GM18951 (cell line): ENCODE results near the gene RNF17.

ENCODE experiments used
- POLR2A ChIP-seq: IDR thresholded peaks from 4 replicates; pipeline ENCODE4 v1.6.1; 2011; ENCODE audit warnings: mild to moderate bottlenecking; ENCODE audit not compliant: insufficient read length, insufficient read depth; ENCODE audit errors: extremely low read depth
- in situ Hi-C: fragments of 300-500 bp; cut with MboI; formaldehyde crosslinking; loops from one replicate; pipeline ENCODE4 v1.12.0; 2022; ENCODE audit warnings: low sequenced_read_pairs, mixed read lengths, inconsistent platforms; ENCODE audit not compliant: unreplicated experiment

Gene RNF17, protein sequence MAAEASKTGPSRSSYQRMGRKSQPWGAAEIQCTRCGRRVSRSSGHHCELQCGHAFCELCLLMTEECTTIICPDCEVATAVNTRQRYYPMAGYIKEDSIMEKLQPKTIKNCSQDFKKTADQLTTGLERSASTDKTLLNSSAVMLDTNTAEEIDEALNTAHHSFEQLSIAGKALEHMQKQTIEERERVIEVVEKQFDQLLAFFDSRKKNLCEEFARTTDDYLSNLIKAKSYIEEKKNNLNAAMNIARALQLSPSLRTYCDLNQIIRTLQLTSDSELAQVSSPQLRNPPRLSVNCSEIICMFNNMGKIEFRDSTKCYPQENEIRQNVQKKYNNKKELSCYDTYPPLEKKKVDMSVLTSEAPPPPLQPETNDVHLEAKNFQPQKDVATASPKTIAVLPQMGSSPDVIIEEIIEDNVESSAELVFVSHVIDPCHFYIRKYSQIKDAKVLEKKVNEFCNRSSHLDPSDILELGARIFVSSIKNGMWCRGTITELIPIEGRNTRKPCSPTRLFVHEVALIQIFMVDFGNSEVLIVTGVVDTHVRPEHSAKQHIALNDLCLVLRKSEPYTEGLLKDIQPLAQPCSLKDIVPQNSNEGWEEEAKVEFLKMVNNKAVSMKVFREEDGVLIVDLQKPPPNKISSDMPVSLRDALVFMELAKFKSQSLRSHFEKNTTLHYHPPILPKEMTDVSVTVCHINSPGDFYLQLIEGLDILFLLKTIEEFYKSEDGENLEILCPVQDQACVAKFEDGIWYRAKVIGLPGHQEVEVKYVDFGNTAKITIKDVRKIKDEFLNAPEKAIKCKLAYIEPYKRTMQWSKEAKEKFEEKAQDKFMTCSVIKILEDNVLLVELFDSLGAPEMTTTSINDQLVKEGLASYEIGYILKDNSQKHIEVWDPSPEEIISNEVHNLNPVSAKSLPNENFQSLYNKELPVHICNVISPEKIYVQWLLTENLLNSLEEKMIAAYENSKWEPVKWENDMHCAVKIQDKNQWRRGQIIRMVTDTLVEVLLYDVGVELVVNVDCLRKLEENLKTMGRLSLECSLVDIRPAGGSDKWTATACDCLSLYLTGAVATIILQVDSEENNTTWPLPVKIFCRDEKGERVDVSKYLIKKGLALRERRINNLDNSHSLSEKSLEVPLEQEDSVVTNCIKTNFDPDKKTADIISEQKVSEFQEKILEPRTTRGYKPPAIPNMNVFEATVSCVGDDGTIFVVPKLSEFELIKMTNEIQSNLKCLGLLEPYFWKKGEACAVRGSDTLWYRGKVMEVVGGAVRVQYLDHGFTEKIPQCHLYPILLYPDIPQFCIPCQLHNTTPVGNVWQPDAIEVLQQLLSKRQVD (N-terminal part only)

DNA sequence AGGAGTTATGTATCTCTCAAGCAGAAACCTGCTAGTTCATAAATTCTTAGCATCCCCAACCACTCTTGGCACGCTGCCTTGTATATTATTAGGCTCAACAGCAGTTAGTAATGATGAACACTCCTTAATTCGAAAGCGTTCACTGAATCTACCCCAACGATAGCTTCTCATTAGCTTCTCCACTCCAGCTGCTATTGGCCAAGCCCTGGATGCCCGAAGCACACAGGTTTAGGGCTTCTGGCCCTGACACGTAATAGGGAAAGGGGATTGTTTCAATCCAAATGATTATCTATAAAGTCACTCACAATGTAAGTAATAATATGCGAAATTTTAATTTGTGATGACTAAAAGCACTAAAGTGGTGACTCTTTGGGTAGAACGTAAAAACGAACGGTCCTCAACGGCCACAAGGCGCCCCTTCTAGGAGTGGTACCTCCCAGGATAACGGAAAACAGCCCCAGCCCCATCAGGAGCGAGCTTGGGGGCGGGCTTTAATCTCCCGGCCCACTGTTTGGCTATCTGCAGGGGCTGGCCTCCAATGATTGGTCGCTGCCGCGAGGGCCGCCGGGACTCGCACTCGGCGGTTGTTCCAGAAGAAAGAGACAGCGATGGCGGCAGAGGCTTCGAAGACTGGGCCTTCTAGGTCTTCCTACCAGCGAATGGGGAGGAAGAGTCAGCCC, at the start of gene RNF17:
TSS of gene RNF17 (plus strand) at position 574 of the 680 bp plus-strand sequence. CDS start at position 609, 35 bp downstream.
- in situ Hi-C loops: no loop called here
- TF ChIP-seq POLR2A: no peak

GRCh38 chr13:24716011-24716410, 48.0 kb upstream of the RNF17 start:
- no peak for TF ChIP-seq POLR2A
- in situ Hi-C loops: no loop called here

- in situ Hi-C loops: no loop called here
These were observed 47.5 kb upstream of the RNF17 start for GRCh38 chr13:24716446-24716845.

DNA sequence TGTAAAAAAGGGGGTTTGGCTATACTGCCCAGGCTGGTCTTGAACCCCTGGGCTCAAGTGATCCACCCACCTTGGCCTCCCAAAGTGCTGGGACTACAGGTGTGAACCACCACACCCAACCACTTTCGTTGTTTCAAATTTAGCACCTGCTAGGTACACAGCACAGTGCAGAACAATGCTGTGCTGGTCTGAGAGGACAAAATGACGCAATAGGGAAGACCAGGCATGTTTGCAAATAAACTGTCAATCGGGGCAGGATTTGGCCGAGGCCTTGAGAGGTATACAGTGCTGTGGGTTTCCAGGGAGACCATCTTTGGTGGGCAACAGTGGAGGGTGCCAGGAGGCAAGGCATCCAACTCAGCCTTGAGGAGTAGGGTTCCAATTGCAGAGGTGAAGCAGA, 46.8 kb upstream of the RNF17 start:
- in situ Hi-C loops: no loop called here
- no peak for TF ChIP-seq POLR2A

More at GRCh38 chr13:24716446-24716845, 47.5 kb upstream of the RNF17 start:
- TF ChIP-seq POLR2A: no peak

DNA sequence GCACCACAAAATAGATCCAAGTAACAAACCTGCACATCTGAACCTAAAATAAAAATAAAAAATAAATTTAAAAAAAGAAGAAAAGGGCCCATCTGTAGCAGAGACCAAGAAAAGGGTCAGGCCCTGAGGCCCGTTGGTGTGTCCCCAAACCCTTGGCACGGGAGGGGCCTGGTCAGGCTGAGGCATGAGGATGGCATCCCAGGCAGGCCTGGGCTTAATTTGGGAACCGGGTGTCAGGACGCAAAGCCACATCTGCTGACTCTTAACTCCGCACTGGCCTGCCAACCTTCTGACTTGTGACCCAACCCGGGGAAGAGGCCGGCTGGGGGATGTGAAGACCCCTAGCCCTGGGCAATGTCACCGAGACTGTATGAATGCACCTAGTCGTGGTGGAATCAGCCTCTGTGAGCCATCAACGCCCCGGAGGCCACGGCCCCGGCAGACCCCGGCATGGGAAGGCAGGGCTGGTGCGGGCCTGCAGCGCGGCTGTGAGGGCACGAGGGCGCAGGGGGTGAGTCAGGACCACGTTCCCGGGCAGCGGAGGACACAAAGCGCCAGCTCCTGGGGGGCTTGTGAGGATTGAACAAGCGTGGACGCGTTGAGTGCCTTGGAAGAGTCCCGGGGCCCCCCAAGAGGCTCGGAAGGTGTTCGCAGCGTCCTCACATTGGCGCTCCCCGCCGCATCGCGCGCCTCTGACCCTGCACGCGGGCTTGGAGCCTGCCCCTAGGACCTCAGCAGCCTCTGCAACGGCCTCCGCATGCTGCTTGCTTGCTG, 45.6 kb upstream of the RNF17 start:
- in situ Hi-C loops: no loop called here
- TF ChIP-seq POLR2A: no peak

DNA sequence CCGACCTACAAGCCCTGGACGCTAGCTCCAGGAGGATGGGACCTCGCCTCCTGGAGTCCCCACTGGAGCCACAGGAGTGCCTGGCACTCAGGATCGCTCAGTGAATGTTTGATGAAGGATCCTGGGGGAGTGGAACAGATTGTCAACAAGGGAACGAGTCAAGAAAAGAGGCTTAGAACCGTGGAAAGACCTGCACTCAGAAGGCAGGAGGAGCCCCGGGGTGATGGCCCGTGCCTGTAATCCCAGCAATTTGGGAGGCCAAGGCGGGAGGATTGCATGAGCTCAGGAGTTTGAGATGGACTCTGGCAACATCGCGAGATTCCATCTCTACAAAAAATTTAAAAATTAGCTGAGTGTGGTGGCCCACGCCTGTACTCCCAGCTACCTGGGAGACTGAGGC, 44.8 kb upstream of the RNF17 start:
- in situ Hi-C loops: no loop called here
- no peak for TF ChIP-seq POLR2A

GRCh38 chr13:24723206-24723605, 40.8 kb upstream of the RNF17 start:
- in situ Hi-C loops: no loop called here
- TF ChIP-seq POLR2A: no peak

DNA sequence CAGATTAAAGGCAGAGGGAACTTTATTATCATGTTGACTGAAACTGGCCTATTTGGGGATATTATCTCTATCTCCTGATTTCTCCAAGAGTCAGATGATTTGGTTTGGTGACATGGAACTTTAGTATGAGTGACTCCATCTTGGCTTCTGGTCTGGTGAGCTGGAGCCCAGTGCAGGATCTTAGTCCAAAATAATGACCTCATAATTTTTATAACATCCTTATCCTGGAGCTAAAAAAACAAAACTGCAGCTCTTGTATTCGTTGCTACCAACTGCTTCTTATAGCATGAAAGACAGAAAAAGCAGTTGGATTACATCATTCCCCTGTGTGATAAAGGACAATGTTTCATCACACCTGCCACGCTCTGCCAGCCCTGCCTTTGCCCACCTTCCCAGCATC, 39.3 kb upstream of the RNF17 start:
- no peak for TF ChIP-seq POLR2A
- in situ Hi-C loops: loop anchor here (25.0 kb wide), 1 partner anchor 263 kb away; no protein-coding TSS in a partner anchor

DNA sequence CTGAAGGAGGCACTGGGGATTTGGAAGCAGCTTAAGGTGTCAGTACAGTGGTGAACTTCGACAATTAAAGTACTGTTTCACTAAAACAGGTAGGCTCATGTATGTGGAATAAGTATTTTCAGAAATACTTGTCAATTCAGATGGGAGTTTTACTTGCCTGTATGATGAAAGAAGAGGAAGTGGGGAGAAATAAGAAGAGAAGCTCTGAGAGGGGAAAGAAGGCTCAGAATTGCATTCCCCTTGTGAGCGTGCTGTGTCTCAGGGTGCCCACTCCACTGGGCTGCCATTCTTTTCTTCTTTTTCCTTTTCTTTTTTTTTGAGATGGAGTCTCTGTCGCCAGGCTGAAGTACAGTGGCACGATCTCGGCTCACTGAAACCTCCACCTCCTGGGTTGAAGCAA, 38.6 kb upstream of the RNF17 start:
- no peak for TF ChIP-seq POLR2A
- in situ Hi-C loops: loop anchor here (25.0 kb wide), 1 partner anchor 262 kb away; no protein-coding TSS in a partner anchor

DNA sequence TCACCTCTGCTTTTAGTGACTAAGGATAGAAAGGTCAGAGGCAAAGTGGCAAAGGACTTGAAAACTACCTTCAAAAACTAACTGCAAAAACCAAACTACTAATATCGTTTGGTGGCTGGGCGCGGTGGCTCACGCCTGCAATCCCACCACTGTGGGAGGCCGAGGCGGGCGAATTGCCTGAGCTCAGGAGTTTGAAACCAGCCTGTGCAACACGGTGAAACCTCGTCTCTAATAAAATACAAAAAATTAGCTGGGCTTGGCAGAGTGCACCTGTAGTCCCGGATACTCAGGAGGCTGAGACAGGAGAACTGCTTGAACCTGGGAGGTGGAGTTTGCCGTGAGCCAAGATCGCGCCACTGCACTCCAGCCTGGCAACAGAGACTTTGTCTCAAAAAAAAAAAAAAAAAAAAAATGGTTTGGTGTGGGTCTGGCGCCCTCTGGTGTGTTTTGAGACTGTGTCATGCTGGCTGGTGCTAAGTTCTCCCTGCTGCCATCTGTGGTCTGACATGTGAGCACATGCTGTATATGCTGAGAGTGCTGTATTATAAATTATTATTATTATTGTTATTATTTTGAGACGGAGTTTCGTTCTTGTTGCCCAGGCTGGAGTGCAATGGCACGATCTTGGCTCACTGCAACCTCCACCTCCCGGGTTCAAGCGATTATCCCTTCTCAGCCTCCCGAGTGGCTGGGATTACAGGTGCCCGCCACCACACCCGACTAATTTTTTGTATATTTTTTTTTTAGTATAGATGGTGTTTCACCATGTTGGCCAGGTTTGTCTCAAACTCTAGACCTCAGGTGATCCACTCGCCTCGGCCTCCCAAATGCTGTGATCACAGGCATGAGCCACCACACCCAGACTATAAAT, 36.0 kb upstream of the RNF17 start:
- in situ Hi-C loops: loop anchor here (25.0 kb wide), 1 partner anchor 259 kb away; no protein-coding TSS in a partner anchor
- no peak for TF ChIP-seq POLR2A

DNA sequence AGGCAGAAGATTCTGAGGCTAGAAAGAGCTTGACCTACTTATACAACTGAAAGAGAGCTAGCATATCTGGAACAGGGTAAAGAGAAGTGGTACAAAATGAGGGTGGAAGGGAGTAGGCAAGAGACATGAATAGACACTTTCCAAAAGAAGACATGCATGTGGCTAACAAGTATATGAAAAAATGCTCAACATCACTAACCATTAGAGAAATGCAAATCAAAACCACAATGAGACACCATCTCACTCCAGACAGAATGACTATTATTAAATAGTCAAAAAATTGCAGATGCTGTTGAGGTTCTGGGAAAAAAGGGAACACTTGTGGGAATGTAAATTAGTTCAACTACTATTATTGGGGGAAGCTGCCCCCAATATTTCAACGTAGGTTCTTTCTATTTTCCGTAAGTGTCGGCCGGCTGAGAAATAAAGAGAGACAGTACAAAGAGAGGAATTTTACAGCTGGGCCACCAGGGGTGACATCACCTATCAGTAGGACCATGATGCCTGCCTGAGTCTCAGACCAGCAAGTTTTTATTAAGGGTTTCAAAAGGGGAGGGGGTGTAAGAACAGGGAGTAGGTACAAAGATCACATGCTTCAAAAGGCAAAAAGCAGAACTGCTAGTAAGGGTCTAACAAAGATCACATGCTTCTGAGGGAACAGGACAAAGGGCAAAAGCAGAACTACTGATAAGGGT, 32.9 kb upstream of the RNF17 start:
- in situ Hi-C loops: loop anchor here (25.0 kb wide), 1 partner anchor 256 kb away; no protein-coding TSS in a partner anchor
